GM23248 (cell line): ENCODE measurements around the gene BRINP2.

Experiments
- EZH2 ChIP-seq: fragments of 200-600 bp; sonication (generic); IDR thresholded peaks from 2 replicates; pipeline ENCODE4 v1.6.1; 2018; ENCODE audit warnings: antibody characterized with exemption, mild to moderate bottlenecking; ENCODE audit not compliant: insufficient read depth, poor library complexity, severe bottlenecking
- EZH2phosphoT487 ChIP-seq: fragments of 200-600 bp; sonication (generic); IDR thresholded peaks from 2 replicates; pipeline ENCODE4 v1.6.1; 2018; ENCODE audit warnings: antibody characterized with exemption, moderate library complexity, mild to moderate bottlenecking, low read depth; ENCODE audit not compliant: insufficient read depth

- TF ChIP-seq EZH2 (no peak), EZH2phosphoT487 (no peak)
Measured at GRCh38 chr1:177230228-177231016, 59.7 kb downstream of the BRINP2 start.
